T-helper 1 cell treated with Interleukin-12 subunit alpha and Interleukin-12 subunit beta and Interleukin-4 antibody, amounts not matched to agents 30 ng/mL and 1 ng/mL, for 36 hours (primary cell): ENCODE measurements around the gene PHPT1. TPM values are rescaled to one million over a fixed set of nuclear protein-coding genes. Genes with fewer than 3 reads are reported as not detected.

Source experiments
- intact Hi-C: fragments of 100-400 bp; cut with micrococcal nuclease; formaldehyde crosslinking; loops from one replicate; pipeline ENCODE4 v1.15.1; 2024
- total RNA-seq: library from RNA; stranded (reverse); gene quantifications from 2 replicates; pipeline ENCODE4 v1.2.3, GENCODE V29; 2022

PHPT1 gene
- total RNA-seq, 1 donor from 2014 or later, result 165 TPM

- intact Hi-C loops, result loop anchor here (5.0 to 10.0 kb wide), 4 partner anchors 201 to 481 kb away; partner anchors contain the start of genes NPDC1 and TUBB4B
Measured at GRCh38 chr9:136846376-136847087, 2.7 kb upstream of the PHPT1 start.

GRCh38 chr9:136847088-136847825, 2.0 kb upstream of the PHPT1 start:
- intact Hi-C loops, result loop anchor here (5.0 to 10.0 kb wide), 4 partner anchors 200 to 480 kb away; partner anchors contain the start of genes NPDC1 and TUBB4B

- intact Hi-C loops, result loop anchor here (5.0 to 10.0 kb wide), 4 partner anchors 199 to 479 kb away; partner anchors contain the start of genes NPDC1 and TUBB4B
Measured at GRCh38 chr9:136847826-136848392, 1.3 kb upstream of the PHPT1 start.

DNA sequence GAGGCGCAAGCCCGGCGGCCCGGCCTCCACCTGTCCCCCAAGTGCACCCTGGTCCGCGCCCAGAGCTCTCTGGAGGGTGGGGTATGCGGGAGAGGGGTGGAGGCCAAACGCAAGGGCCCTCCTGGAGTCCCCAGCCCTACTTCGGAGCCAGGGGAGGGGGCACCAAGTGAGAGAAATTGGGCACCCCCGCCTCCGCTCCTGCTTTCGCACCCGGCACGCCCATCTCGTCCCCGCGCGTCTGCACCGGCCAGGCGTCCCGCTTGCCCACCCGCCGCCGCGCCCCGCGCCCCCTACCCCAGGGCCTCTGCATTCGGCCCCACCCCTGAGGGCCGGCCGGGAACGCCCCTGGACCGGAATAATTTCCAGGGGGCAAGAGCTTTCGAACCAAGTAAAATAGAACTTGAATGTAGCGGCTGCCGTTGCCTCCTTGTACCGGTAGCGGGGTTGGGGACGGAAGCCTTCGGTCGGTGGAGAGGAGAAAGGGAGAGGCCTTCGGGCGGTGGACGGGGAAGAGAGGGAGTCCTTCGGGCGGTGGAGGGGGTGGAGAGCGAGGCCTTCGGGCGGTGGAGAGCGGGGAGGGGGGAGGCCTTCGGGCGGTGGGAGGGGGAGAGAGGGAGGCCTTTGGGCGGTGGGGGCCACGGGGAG, 694 bp upstream of the PHPT1 start:
- intact Hi-C loops, result loop anchor here (1.0 to 10.0 kb wide), 12 partner anchors 18 to 479 kb away; partner anchors contain the start of genes EDF1, FBXW5, NPDC1 and PAXX

DNA sequence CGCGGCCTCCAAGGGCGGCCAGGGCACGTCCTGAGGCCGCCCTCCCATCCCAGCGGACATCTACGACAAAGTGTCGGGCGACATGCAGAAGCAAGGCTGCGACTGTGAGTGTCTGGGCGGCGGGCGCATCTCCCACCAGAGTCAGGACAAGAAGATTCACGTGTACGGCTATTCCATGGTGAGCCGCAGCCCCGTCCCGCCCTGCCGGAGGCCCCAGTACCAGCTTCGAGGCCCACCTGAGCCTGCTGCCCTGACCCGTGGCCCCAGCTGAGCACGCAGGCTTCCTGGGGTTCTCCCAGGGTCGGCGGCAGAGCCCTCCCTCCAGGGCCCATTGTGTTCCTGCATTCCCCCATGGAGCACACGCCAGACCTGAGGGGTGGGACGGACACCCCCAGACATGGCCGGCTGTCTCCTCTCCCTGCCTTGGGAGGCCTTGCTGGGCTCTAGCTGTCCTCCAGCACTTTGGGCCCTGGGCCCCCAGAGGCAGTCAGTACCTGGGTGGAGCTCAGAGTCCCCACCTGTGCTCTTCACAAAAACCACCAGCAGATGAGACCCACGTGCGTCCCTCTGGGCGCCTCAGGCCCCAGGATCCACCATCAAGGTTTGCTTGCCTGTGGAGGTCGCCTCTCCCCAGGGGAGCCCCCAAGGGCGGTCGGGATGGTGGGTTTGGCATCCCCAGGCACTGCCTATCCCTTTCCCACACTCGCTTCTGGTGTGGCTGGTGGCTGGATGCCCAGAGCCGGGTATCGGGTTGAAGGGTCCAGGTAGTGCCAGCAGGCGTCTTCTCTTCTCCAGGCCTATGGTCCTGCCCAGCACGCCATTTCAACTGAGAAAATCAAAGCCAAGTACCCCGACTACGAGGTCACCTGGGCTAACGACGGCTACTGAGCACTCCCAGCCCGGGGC, 1.0 kb downstream of the PHPT1 start:
- intact Hi-C loops, result loop anchor here (1.0 to 10.0 kb wide), 12 partner anchors 16 to 477 kb away; partner anchors contain the start of genes EDF1, FBXW5, NPDC1 and PAXX

DNA sequence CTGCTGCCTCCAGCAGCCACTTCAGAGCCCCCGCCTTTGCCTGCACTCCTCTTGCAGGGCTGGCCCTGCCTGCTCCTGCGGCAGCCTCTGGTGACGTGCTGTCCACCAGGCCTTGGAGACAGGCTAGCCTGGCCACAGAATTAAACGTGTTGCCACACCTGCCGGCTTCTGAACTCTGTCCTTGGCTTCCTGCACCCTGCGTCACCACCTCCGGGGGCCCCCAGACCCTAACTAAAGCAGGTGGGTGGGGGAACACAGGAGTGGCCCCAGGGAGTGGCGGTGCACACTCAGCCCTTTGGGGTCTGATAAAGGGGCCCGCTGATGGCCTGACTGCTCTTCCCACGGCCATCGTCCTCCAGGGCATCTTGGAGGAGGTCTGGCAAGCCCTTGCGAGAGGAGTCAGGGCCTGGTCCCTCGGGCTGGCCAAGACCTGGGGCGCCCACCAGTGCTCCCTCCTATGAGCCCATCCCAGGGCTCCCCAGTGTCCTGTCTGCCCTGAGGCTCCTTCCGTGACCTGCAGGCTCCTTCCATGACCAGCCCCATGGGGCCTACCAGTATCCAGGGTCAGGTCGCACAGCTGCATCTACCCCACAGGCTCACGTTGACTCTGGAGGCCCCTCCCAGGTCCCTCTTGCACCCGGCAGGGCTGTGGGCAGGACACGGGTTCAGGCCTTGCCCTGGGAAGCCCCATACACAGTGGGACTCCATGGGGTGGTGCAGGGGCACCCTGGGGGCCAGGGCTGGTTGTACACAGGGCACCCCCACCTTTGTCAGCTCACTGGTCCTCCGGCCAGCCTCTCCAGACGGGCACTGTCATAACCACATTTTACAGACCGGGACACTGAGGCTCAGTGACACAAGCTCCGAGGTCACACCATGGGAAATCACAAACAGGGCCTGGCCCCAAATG, 1.9 kb downstream of the PHPT1 start:
- intact Hi-C loops, result no loop called here

DNA sequence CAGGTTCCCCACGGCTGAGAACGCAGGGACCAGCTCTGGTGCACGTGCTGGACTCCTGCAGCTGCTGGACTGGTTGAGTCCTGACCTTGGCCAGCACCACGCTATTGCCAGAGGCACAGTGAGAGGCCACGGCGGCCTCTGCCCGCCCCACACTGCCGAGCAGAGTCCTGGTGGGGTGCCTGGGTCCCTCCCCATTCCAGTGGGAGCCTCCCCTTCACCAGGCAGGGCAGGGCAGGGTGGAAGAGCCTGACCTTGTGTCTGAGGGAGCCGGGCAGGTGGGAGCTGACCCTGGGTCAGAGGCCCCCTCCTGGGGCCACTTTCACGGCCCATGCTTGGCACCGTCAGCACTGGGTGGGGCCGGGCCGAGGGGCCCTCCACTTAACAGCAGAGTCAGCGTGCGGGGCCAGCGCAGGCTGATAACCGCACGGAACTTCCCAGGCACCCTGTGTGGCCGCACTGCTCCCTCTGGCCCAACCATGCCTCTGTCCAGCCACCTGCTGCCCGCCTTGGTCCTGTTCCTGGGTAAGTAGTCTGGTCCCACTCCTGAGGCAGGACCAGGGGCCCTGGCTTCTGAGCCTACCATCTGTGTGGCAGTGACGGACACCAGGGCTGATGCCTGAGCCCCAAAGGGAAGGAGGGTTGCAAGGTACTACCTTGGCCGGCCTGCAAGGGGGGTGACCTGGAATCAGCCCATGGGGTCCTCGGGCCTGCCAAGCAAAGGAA, 2.9 kb downstream of the PHPT1 start, which contains the start of gene MAMDC4:
TSS of gene MAMDC4 (plus strand) at position 406 of the 723 bp plus-strand sequence. CDS start at position 477, 71 bp downstream.
- intact Hi-C loops, result no loop called here

GRCh38 chr9:136852664-136853595, 3.7 kb downstream of the PHPT1 start:
- intact Hi-C loops, result no loop called here

GRCh38 chr9:136853596-136854112, 4.4 kb downstream of the PHPT1 start:
- intact Hi-C loops, result no loop called here

GRCh38 chr9:136854113-136854841, 5.1 kb downstream of the PHPT1 start:
- intact Hi-C loops, result no loop called here

GRCh38 chr9:136854842-136855460, 5.7 kb downstream of the PHPT1 start:
- intact Hi-C loops, result no loop called here

DNA sequence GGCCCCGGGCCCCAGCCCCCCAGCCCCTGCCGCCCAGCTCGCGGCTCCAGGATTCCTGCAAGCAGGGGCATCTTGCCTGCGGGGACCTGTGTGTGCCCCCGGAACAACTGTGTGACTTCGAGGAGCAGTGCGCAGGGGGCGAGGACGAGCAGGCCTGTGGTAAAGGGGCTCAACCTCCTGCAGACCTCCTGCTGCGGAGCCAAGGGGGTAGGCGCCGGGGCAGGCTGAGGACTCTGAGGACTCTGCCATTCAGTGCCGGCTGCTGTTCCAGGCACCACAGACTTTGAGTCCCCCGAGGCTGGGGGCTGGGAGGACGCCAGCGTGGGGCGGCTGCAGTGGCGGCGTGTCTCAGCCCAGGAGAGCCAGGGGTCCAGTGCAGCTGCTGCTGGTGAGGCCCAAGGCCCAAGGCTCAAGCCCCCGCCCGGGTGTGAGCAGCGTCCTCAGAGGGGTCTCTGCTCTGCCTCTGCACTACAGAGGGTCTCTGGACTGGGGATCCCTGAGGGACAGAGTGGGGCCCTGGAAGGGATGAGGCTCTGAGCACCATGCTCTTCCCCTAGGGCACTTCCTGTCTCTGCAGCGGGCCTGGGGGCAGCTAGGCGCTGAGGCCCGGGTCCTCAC, 6.4 kb downstream of the PHPT1 start:
- intact Hi-C loops, result no loop called here

DNA sequence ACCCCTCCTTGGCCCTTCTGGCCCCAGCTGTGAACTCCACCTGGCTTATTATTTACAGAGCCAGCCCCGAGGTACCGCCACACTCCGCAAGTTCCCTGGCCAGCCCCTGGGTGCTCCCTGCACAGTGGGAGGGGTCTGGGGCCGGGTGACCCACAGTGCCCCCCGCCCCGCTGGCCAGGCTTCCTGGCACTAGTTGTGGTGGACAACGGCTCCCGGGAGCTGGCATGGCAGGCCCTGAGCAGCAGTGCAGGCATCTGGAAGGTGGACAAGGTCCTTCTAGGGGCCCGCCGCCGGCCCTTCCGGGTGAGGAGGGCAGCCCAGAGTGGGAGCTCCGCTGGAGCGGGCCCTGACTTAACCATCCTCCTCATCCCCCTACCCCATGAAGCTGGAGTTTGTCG, 6.9 kb downstream of the PHPT1 start:
- intact Hi-C loops, result no loop called here

DNA sequence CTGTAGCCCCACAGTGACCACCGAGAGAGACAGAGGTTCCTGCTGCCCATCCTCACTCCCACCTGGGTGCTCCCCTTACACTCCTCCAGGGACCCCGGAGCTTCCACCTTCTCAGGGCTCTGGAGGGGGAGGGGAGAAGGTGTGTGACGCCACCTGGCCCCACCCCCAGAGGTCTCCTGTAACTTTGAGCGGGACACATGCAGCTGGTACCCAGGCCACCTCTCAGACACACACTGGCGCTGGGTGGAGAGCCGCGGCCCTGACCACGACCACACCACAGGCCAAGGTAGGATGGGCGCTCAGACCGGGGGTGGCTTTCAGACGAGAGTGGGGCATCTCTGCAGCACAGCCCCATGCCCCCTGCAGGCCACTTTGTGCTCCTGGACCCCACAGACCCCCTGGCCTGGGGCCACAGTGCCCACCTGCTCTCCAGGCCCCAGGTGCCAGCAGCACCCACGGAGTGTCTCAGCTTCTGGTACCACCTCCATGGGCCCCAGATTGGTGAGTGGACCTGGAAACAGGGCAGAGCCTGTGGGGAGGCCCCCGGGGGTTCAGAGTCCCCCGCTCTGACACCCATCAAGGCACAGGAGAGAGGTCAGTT, 7.4 kb downstream of the PHPT1 start:
- intact Hi-C loops, result no loop called here

GRCh38 chr9:136857166-136857565, 8.0 kb downstream of the PHPT1 start:
- intact Hi-C loops, result no loop called here
